Measurements from ENCODE around the gene CEMIP.

Gene CEMIP

GRCh38 chr15:80815106-80815505 lies 35.9 kb downstream of the CEMIP start:
- Histone ChIP-seq H4K20me1 (ENCODE audit: insufficient read depth, low read length, poor library complexity, severe bottlenecking) (no peaks in the 10 kb centered on the region), H3K9ac (ENCODE audit: low read depth, low read length, poor library complexity, severe bottlenecking) (no peak overlapping the region), H3K9me2 (replicated peaks; ENCODE audit: low read depth, low read length) (no peaks in the 10 kb centered on the region), H2AFZ (ENCODE audit: low read length) (no peak overlapping the region), H3K9me3 (ENCODE audit: insufficient read depth, low read depth, low read length) (no peaks in the 10 kb centered on the region), H3K79me2 (ENCODE audit: insufficient read depth, low read length) (no peaks in the 10 kb centered on the region), H3K4me3 (ENCODE audit: low read length, poor library complexity, severe bottlenecking) (no peak overlapping the region), H3F3A (ENCODE audit: low read depth) (no peaks in the 10 kb centered on the region), H3K4me2 (ENCODE audit: low read depth, low read length, poor library complexity, severe bottlenecking) (no peak overlapping the region), H3K27me3 (ENCODE audit: insufficient read depth, low read length, poor library complexity, severe bottlenecking) (no peaks in the 10 kb centered on the region), H3K36me3 (ENCODE audit: insufficient read depth, low read length) (no peaks in the 10 kb centered on the region), H3K4me1 (ENCODE audit: insufficient read depth, low read length, poor library complexity, severe bottlenecking) (no peaks in the 10 kb centered on the region)
- TF ChIP-seq CTCF (conservative IDR thresholded peaks at IDR 0.05; ENCODE audit: low read length) (no peak), EZH2phosphoT487 (IDR thresholded peaks at IDR 0.05; ENCODE audit: borderline replicate concordance) (no peak)

GRCh38 chr15:80816049-80816653 lies 37.0 kb downstream of the CEMIP start:
- Histone ChIP-seq H3K79me2 (ENCODE audit: insufficient read depth, low read length) (no peaks in the 10 kb centered on the region), H3K36me3 (ENCODE audit: insufficient read depth, low read length) (no peaks in the 10 kb centered on the region), H4K20me1 (ENCODE audit: insufficient read depth, low read length, poor library complexity, severe bottlenecking) (no peaks in the 10 kb centered on the region), H3K9me2 (replicated peaks; ENCODE audit: low read depth, low read length) (no peaks in the 10 kb centered on the region), H2AFZ (ENCODE audit: low read length) (no peak overlapping the region), H3K4me3 (ENCODE audit: low read length, poor library complexity, severe bottlenecking) (no peak overlapping the region), H3K4me2 (ENCODE audit: low read depth, low read length, poor library complexity, severe bottlenecking) (no peak overlapping the region), H3K4me1 (ENCODE audit: insufficient read depth, low read length, poor library complexity, severe bottlenecking) (no peaks in the 10 kb centered on the region), H3F3A (ENCODE audit: low read depth) (no peaks in the 10 kb centered on the region), H3K27me3 (ENCODE audit: insufficient read depth, low read length, poor library complexity, severe bottlenecking) (no peaks in the 10 kb centered on the region), H3K9me3 (ENCODE audit: insufficient read depth, low read depth, low read length) (no peaks in the 10 kb centered on the region), H3K9ac (ENCODE audit: low read depth, low read length, poor library complexity, severe bottlenecking) (no peak overlapping the region)
- TF ChIP-seq EZH2phosphoT487 (IDR thresholded peaks at IDR 0.05; ENCODE audit: borderline replicate concordance) (no peak), CTCF (conservative IDR thresholded peaks at IDR 0.05; ENCODE audit: low read length) (no peak)

GRCh38 chr15:80816936-80817335 lies 37.8 kb downstream of the CEMIP start:
- Histone ChIP-seq H3K27me3 (ENCODE audit: insufficient read depth, low read length, poor library complexity, severe bottlenecking) (no peaks in the 10 kb centered on the region), H3K9me2 (replicated peaks; ENCODE audit: low read depth, low read length) (no peaks in the 10 kb centered on the region), H3F3A (ENCODE audit: low read depth) (no peaks in the 10 kb centered on the region), H3K79me2 (ENCODE audit: insufficient read depth, low read length) (no peaks in the 10 kb centered on the region), H3K4me2 (ENCODE audit: low read depth, low read length, poor library complexity, severe bottlenecking) (no peak overlapping the region), H3K9me3 (ENCODE audit: insufficient read depth, low read depth, low read length) (no peaks in the 10 kb centered on the region), H3K9ac (ENCODE audit: low read depth, low read length, poor library complexity, severe bottlenecking) (no peak overlapping the region), H3K4me3 (ENCODE audit: low read length, poor library complexity, severe bottlenecking) (no peak overlapping the region), H3K4me1 (ENCODE audit: insufficient read depth, low read length, poor library complexity, severe bottlenecking) (no peaks in the 10 kb centered on the region), H4K20me1 (ENCODE audit: insufficient read depth, low read length, poor library complexity, severe bottlenecking) (no peaks in the 10 kb centered on the region), H2AFZ (ENCODE audit: low read length) (no peak overlapping the region), H3K36me3 (ENCODE audit: insufficient read depth, low read length) (no peaks in the 10 kb centered on the region)
- TF ChIP-seq CTCF (conservative IDR thresholded peaks at IDR 0.05; ENCODE audit: low read length) (no peak), EZH2phosphoT487 (IDR thresholded peaks at IDR 0.05; ENCODE audit: borderline replicate concordance) (no peak)

Measured in Loucy (cell line).